Endometrium (tissue), 2 donors: ENCODE measurements around the gene HERC3.

ENCODE experiments used
- FAIRE-seq: peaks from 2 replicates; lab custom pipeline; 2012; peaks lifted over from hg19 to GRCh38; lab: Jason Lieb, UNC
- donor health status: control.
- donor health status: control.

The HERC3 gene

DNA sequence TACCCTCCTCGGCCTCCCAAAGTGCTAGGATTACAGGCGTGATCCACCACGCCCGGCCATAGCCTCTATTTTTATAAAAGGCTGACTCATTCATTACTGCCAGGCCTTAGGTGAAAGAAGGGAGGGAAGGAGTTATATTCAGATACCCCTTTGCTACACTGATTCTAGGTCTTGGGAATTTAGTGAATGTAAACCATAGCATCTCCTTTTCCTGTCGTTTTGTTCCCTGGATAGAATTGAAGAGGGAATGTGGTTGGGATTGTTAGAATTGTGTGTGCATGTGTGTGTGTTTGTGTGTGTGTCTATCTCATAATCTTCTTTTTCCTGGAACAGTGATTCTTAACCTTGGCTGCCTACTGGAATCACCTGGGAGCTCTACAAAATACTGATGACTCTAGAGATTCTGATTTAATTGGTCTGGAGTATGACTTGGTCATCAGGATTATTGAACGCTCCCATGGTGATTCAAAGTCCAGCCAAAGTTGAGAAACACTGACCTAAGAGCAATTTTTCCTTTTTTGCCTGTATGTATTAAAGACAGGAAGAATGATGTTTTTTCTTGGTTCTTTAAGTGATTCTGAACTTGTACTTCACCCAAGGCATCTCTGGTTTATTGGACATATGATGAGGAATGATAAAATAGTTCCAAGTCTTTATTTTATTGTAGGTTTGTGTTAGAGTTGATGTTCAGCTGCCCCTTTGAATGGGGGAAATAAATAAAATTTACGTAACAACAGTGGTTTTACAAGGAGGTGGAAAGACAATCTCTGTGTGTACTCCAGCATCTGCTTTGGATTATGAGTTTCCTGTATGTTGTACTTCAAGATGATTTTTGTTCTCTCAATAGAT, 68.4 kb downstream of the HERC3 start:
- no peak for FAIRE-seq

DNA sequence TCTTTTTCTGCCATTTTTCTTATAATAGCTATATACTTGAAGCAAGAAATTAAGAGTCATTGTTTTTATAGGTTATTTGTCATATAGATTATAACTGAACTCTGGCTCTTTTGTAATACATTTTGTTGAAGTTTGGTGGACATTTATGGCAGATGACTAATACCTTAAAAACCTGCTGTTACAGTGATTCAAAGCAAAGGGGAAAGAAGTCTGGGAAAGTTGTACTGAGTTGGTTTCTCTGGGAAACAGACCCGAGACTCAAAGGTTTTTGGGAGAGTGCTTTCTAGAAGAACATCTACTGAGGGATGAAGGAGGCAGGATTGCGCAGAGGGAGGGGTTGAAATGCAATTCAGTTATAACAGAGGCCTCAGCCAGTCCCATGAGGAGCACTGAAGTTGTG, 69.5 kb downstream of the HERC3 start:
- no peak for FAIRE-seq

DNA sequence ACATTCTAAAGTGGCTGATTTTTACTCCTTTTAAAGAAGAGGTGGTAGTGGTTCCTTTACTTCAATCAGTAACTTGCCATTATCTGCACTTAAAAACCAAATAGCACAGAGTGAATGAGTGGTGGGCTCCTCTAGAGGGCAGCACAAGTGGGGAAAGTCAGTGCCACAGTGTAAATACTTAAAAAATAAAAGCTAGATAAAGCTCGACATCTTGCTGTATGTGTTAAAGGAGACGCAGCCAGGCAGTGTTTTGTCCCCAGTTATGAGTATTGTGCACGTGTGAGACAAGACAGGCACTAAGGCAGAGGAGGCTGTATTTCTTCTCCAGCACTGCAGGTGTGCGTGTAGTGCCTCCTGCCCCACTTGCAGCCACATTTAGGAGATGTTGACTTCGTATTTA, 80.7 kb downstream of the HERC3 start:
- no peak for FAIRE-seq

DNA sequence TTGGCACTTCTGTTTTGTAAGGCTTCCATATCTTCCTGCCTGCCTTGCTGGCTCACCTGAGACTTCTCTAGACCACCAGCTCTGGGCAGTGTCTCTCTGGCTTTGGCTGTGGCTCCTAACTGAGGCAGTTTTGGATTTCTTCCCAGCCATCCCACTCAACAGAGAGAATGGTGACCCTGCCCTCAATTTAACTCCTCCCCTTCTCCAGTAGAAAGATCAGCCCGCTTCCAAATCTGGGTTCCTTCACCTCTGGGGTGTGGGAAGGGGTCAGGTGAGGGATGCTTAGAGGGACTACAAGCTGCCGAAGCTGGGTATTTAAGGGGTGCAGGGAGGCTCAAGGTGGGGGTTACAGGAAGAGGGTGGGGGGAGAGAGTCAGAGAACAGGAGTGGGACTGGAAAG, 81.6 kb downstream of the HERC3 start:
- no peak for FAIRE-seq

DNA sequence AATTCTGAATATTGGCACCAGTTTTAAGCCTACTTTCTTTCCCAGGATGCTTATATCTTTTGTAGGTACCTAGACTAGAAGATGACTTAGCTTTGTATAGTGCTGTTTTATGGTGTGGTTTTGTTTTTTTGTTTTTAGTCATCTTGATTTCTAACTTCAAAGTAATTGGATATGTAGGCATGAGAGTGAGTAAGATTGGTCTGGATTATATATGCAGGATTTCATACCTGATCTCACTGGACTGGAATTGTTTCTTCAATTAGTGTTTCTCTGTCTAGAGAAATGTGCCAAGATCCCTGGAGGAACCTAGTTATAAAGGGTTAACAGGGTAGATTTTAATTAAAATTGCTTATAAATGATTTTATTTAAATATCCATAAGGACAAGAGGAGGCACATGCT, 82.3 kb downstream of the HERC3 start:
- FAIRE-seq: no peak

DNA sequence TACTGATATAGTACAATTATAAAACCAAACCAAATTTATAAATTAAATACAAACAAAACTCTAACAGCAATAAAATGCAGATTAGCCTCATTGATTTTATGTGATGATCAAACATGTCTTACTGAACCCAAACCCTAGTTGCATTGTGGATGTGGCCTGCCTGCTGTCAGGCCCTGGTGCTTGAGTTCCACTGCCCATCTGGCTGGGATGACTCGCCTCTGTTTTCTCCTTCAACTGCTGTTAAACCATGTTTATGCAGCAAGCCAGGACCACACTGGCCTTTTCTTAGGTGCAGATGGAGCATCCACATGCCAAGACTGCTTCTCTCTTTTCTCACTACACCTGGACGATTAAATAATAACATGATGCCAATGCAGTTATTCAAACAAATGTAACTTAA, 82.7 kb downstream of the HERC3 start:
- FAIRE-seq: no peak

DNA sequence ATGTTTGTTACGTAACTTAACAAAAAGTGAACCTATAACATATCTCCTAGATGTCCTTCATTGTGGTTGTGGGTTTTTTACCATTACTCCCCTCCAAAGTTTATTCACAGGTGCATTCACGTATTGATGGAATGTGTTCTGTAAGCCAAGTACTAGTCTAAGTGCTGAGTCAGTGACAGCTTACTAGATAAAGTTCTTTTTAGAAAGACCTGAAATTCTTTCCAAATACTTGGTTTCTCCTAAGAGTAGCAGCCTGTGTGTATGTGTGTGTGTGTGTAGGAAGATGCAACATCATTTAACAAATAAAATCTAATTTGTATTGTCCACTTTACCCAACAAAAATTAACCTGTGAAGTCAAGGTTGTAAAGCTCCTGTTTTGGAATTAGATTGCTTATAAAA, 83.3 kb downstream of the HERC3 start:
- no peak for FAIRE-seq

DNA sequence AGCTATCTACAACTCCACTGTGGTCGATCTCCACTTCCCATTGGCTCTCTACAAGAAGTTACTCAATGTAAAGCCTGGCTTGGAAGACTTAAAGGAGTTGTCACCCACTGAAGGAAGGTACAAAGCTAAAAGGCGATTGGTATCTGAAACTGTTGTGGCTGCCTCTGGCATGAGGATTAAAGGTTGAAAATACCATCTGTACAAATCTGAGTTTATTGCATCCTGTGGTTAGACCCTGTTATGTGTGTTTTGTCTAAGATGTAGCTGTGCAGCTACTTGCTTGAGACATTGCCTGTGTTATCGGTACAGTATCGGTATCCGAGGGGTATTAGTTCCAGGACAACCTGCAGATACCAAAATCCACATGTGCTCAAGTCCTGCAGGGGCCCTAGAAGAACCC, 88.9 kb downstream of the HERC3 start:
- FAIRE-seq: no peak

DNA sequence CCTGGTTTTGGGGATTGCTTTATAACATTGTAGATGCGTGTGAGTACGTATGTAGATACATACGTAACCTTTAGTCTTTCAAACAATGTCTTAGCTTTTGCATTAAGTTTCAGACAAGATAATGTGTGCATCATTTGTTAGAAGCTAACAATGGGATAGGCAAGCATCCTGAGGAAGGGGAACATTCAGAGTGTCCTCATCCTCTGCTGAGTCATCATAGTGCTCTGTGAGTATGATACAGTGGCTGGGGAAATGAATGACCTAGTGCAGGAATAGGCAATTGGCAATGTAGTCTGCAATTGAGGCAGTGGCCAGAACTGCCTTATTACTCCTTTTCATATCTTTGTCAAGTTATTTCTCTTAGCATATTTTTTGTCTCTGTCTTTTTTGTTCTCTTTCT, 98.1 kb downstream of the HERC3 start:
- no peak for FAIRE-seq

DNA sequence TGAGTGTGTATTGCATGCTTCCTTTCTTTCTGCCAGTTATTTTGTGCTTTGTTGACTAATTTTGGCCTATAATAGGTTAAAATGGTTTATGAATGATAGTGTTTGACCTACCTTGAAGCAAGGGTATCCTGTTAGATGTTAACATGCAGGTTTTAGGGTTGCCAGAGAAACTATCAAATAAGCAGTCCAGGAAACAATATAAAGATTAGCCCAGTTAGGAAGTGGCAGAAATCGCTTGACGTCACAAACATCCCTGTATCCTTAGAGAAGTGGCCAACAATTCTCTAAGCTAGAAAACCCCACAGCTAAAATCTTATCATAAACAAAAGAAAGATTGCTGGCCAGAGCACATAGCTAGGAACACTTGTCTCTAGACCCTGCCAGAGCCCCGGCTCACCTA, 101.5 kb downstream of the HERC3 start:
- no peak for FAIRE-seq

DNA sequence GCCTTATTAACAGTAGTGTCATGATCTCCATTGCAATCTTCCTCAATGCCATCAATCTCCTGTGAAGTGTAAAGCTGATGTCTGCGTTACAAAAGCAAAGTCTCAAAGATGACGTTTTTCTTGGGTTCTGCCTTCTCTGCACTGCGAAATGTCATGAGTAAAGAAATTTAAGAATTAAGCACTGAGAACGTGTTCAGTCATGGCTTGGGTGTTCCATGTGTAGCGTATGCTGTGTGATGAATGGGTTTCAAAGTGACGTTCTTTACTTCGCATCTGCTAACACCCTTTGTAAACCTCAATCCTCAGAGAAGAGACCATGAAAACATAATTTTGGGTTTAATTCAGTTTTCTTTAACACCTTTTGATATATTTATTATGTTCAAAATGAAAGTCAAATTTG, 104.3 kb downstream of the HERC3 start:
- no peak for FAIRE-seq

DNA sequence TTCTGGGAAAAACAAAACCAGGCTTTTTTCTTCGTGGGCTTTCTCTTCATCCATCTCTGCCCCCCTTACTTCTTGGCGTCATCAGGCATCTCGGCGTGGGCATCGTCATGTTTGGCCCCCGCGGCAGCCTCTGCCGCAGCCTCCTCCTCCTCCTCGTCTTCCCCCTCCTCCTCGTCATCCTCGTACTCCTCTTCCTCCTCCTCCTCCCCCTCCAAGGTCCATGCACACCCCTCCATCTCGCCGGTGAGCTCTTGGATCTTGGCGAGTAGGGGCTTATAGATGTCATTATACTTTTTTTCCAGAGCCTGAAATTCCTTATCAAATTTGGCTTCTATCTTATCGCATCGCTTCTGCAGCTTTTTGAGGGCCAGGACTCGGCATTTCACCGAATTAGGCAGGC, 104.9 kb downstream of the HERC3 start:
- no peak for FAIRE-seq

DNA sequence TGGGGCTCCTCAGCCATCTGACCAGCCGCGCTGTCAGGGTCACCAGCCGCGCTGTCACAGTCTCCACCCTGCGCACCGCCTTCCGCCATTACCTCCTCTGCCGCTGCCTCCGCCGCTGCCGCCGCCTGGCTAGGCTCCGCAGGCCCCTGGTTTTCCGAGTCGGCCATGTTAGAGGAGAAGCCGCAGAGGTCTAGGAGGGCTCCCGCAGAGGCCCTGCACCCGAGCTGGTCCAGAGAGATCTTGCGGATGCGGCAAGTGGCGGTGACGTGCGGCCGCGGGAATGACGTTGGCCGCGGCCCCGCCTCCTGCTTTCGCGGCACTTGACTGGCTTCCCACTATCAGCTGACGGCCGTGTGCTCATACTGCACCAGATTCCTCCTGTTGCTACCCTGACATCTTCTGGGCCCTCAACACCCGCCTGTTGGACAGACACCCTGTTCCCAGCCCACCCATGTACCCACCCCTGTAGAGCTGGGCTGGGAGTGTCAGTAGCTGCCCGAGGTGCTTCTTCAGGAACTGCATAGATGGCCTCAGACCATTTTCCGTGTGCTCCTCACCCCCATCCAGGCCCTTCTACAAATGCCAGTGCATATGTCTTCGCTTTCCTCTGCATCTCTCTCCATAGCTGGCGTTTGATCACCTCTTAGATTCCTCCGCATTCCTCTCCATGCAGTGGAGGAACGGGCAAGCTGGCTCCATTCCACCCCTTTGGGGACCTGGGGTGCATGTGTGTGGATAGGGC, 105.5 kb downstream of the HERC3 start, which contains the start of gene NAP1L5:
Gene NAP1L5, minus strand, starts transcription at position 242 of the 742 bp plus-strand sequence. Its CDS starts 75 bp downstream, at position 167.
- FAIRE-seq: no peak

DNA sequence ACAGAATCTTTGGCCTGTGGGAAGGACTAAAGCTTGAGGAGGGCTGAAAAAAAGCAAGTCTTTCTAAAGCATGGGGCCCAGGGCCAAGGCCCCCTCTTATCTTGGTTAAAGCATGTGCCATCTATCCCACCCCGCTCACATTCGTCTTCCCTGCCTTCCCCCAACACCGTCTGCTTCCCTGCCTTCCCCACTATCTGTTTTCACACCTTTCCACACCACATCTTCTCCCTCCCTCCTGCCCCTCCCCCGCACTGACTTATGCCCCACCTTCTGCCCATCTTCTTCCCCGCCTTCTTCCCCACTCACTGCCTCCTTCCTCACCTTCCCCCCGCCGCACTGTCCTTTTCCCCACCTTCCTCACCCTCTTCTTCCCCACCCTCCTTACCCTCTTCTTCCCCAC, 106.2 kb downstream of the HERC3 start:
- no peak for FAIRE-seq

DNA sequence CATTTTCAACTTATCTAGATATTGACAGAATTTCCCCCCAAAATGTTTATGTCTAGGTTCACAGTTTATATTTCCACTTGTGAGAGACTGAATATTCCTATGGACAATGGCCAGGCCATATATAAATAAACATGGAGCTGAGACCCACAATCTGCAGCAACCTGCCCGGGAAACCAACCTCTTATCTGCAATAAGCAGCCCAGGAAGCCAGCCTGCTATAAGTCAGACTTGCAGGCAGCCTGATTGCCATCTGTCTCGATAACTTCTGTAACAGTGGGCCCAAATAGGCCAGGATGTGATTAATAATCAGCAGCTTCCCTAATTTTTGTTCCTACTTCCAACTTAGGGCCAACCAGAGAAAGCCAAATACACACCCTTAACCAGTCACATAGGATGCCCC, 110.5 kb downstream of the HERC3 start:
- no peak for FAIRE-seq

DNA sequence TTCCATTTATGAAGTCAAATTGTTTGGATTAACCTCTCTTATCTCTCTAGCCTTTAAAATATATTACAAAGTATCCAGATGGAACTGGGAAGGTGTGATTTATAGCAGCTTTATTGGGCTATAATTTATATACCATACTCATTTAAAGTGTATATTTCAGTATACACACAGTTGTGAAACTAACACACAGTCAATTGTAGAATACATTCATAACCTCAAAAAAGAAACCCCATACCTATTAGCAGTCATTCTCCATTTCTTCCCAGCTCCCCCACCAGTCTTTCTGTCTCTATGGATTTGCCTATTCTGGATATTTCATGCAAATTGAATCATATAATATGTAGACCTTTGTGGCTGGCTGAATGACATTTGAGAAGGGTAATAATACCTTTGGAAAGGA, 112.9 kb downstream of the HERC3 start:
- no peak for FAIRE-seq

DNA sequence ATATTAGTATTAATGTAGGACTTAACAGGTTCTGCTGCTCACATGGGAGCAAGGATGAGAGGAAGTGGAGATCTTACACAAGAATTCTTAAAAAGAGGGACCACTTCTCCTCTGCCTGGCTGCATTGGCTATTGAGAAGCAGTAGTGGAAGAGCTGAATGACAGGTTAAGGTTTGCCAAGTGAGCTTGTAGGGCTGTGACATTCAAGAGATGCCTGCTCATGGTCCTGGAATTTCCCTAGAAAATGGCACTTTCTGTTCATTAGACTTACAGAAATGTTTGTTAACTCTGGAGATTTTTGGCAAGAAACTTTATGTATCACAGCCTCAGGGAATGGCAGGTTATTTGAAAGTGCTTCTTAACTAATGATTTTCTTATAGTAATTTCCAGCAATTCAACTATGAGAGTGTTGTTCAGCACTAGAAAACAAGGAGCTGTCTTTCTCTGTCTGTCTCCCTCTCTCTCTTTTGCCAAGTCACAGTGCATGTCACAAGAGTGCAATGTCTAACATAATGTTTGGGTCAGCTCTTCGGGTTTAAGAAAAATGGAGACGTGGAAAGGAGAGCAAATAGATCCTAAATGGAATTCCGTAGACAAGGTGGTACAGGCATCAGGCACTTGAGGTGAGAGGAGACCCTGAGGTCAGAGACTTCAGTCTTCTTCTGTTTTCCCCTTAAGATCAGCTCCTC, 113.7 kb downstream of the HERC3 start:
- no peak for FAIRE-seq

DNA sequence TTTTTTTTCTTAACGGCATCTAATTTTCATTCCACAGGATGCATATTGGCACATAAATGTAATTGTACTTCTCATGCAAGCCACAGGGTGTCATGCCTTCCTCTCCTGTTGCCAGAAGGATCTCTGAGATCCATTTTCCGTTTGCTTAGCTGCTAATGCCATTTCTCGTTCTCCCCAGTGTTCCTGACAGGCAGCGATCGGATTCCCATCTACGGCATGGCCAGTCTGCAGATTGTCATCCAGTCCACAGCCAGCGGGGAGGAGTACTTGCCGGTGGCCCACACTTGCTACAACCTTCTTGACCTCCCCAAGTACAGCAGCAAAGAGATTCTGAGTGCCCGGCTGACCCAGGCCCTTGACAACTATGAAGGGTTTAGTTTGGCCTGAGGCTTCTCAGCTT, 114.3 kb downstream of the HERC3 start:
- FAIRE-seq: no peak

DNA sequence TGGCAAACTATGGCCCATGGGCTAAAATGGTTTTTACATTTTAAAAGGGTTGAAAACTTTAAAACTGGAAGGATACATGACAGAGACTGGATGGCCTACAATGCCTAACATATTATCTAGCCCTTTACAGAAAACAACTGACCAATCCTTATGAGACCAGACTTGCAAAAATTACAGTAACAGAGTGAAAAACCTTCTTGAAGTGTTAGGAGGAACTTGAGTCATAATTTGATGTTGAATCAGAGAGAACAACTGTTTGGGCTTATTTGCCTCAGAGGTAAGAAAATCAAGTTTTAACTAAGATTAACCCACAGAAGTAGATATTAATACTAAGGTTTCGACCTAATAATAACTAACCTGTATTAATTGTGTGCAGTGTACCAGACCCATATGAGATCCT, 117.7 kb downstream of the HERC3 start:
- FAIRE-seq: no peak

DNA sequence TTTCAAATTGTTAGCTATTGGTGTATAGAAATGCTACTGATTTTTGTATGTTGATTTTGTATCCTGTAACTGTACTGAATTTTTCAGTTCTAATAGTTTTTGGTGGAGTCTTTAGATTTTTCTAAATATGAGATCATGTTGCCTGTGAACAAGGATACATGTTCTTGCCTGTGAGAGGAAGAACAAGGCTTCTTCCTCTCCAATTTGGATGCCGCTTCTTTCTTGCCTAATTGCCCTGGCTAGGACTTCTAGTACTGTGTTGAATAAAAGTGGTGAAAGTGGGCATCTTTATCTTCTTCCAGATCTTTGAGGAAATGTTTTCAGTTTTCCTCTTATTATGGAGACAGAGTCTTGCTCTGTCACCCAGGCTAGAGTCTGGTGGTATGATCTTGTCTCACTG, 121.5 kb downstream of the HERC3 start:
- FAIRE-seq: no peak

DNA sequence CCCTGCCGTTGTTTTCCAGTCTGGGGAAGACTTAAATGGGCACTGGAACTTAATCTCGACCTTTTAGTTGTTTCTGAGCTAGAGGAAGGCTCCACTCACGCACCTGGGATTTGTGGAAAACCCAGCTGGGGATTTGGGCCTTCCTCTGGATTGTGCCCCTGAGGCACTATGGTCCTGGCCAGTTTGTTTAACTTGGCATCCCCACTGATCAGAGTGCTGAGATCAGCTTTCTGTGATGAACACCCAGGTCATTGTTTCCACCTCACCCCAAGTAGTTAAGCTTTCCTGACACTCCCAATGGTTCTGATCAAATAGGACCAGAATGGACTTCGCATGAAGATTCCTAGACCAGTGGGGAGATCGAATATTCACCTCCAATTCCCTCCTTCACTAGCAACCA, 125.8 kb downstream of the HERC3 start:
- FAIRE-seq: no peak

DNA sequence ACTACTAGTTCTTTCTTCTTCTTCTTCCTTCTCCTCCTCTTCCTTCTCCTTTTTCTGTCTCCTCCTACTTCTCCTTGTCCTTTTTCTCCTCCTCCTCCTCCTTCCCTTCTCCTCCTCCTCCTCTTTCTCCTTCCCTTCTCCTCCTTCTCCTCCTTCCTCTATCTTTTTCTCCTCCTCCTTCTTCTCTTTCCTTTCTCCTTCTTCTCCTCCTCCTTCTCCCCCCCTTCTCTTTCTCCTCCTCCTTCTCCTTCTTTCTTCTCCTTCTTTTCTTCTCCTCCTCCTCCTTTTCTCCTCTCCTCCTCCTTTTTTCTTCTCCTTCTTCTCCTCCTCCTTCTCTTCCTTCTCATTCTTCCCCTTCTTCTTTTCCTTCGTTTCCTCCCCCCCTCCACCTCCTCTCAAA, 127.1 kb downstream of the HERC3 start:
- FAIRE-seq: no peak
